Measurements from ENCODE around the gene TRPM6. TPM values are rescaled to one million over a fixed set of nuclear protein-coding genes. Genes with fewer than 3 reads are reported as not detected.

TRPM6 gene
- total RNA-seq, 1 experiment from 2014 or later = 0.57 TPM

GRCh38 chr9:74736646-74737045 is 151.1 kb downstream of the TRPM6 start:
- peaks cover 9 to 15% of the 10 kb centered on the region in 2 experiments for H3K4me1 Mint-ChIP-seq
- Histone ChIP-seq H3K9ac (ENCODE audit: extremely low read depth, insufficient read length, low read length) (no peak overlapping the region), H3T11ph (ENCODE audit: low read length) (no peak overlapping the region)

More at GRCh38 chr9:74736646-74737045, 151.1 kb downstream of the TRPM6 start:
- Histone ChIP-seq H3K79me1 (ENCODE audit: insufficient read depth, low read depth, low read length, poor library complexity, severe bottlenecking) (no peaks in the 10 kb centered on the region), H2BK15ac (ENCODE audit: low read depth, low read length) (no peak overlapping the region), H2BK5ac (ENCODE audit: insufficient read length, low read length) (no peak overlapping the region), H3K14ac (ENCODE audit: insufficient read depth, low read length) (no peak overlapping the region), H3K4me1 (ENCODE audit: insufficient read depth, low read length) (no peaks in the 10 kb centered on the region; the same call in 1 of the 2 replicates), H2BK20ac (ENCODE audit: low read depth, low read length, poor library complexity, severe bottlenecking) (no peak overlapping the region), H3K23ac (ENCODE audit: insufficient read length, low read depth, low read length) (no peak overlapping the region), H4K8ac (replicated peaks; ENCODE audit: insufficient read length, low read depth, low read length) (no peak overlapping the region), H2AFZ (ENCODE audit: low read length) (no peak overlapping the region), H4K20me1 (ENCODE audit: control insufficient read depth, insufficient read depth, insufficient read length) (no peaks in the 10 kb centered on the region), H2BK12ac (ENCODE audit: insufficient read length, low read depth, low read length) (no peak overlapping the region), H3K56ac (ENCODE audit: insufficient read length, low read depth, low read length) (no peak overlapping the region), H3K27me3 (ENCODE audit: insufficient read depth, low read length) (no peaks in the 10 kb centered on the region), H2BK120ac (ENCODE audit: low read depth, low read length, poor library complexity, severe bottlenecking) (no peak overlapping the region), H4K91ac (ENCODE audit: insufficient read length, low read depth, low read length) (no peak overlapping the region), H2AK5ac (ENCODE audit: insufficient read length, low read length) (no peak overlapping the region), H3K4me2 (ENCODE audit: insufficient read depth, insufficient read length, low read length) (no peak overlapping the region), H3K18ac (ENCODE audit: insufficient read length, low read depth, low read length) (no peak overlapping the region), H3K4ac (ENCODE audit: low read depth, low read length) (no peak overlapping the region), H3K23me2 (ENCODE audit: insufficient read length, low read depth, low read length, poor library complexity, severe bottlenecking) (no peaks in the 10 kb centered on the region), H4K5ac (ENCODE audit: insufficient read length, low read depth, low read length) (no peak overlapping the region), H3K79me2 (ENCODE audit: insufficient read depth, low read length) (no peaks in the 10 kb centered on the region), H3K27ac (ENCODE audit: insufficient read length, low read depth, low read length) (no peak overlapping the region), H3K9me3 (ENCODE audit: control insufficient read depth, low read depth, low read length) (no peaks in the 10 kb centered on the region)
- H3K27me3 Mint-ChIP-seq (ENCODE audit: low read depth) = no peaks in the 10 kb centered on the region
- H3K9me3 Mint-ChIP-seq = no peaks in the 10 kb centered on the region
- no CpG with 5 or more reads among the region's 4 CpGs for WGBS (ENCODE audit: extremely low coverage, insufficient read length, low lambda C conversion rate)
- no peak overlapping the region for H3K27ac Mint-ChIP-seq
- TF ChIP-seq, protein P1, sequence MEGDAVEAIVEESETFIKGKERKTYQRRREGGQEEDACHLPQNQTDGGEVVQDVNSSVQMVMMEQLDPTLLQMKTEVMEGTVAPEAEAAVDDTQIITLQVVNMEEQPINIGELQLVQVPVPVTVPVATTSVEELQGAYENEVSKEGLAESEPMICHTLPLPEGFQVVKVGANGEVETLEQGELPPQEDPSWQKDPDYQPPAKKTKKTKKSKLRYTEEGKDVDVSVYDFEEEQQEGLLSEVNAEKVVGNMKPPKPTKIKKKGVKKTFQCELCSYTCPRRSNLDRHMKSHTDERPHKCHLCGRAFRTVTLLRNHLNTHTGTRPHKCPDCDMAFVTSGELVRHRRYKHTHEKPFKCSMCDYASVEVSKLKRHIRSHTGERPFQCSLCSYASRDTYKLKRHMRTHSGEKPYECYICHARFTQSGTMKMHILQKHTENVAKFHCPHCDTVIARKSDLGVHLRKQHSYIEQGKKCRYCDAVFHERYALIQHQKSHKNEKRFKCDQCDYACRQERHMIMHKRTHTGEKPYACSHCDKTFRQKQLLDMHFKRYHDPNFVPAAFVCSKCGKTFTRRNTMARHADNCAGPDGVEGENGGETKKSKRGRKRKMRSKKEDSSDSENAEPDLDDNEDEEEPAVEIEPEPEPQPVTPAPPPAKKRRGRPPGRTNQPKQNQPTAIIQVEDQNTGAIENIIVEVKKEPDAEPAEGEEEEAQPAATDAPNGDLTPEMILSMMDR (conservative IDR thresholded peaks at IDR 0.05) = no peak
- DNase-seq = no peak
- no peak overlapping the region for H3K4me3 Mint-ChIP-seq
- no peaks in the 10 kb centered on the region for H3K36me3 Mint-ChIP-seq (ENCODE audit: insufficient read depth in 1 of 3, low read depth in 3 of 3)

Measured in H9 (cell line).